HCT116 (cell line): ENCODE results near the gene ZNHIT6. TPM values are rescaled to one million over a fixed set of nuclear protein-coding genes. Genes with fewer than 3 reads are reported as not detected.

Experiments used
- ATAC-seq: fragments of 200-7000 bp; cut with Tn5 transposase; 2 replicates; pipeline ENCODE4 v1.9.1; 2020; ENCODE audit warnings: mild to moderate bottlenecking, moderate library complexity
- BruUV-seq: library from RNA; stranded (reverse); fragments of 400-500 nt; replicated peaks from 2 replicates; lab custom pipeline; 2021; lab: Mats Ljungman, UMichigan
- CTCF ChIA-PET: fragments of 300-600 bp; sonication (Branson Sonifier 250); formaldehyde crosslinking; loops from one replicate; lab custom pipeline; 2021; ENCODE audit warnings: antibody characterized with exemption; lab: Charles Lee
- POLR2A ChIA-PET: fragments of 300-600, 350-600 bp; sonication (Branson Sonifier 250); formaldehyde crosslinking; loops from one replicate; lab custom pipeline; 2021; ENCODE audit warnings: antibody characterized with exemption; lab: Charles Lee
- RAD21 ChIA-PET, 2 experiments: fragments of 300-600 bp; sonication (Branson Sonifier 250); formaldehyde crosslinking; loops; one replicate each; lab custom pipeline; 2023; ENCODE audit warnings: low total read pairs in 2 of 2; ENCODE audit not compliant: uncharacterized antibody in 2 of 2, unreplicated experiment in 2 of 2, low non-redundant PET in 1 of 2; lab: Charles Lee
- DNase-seq: peaks from one replicate; pipeline ENCODE4 v3.0.0-alpha.2; 2010; ENCODE audit warnings: low read depth, low spot score
- H2AFZ ChIP-seq: fragments of 200-600 bp; shearing (Covaris generic), sonication (generic); 2 replicates; pipeline ENCODE4 v1.6.1; 2017; ENCODE audit warnings: low read depth, mixed run types, mixed read lengths, antibody characterized with exemption, low read length; ENCODE audit not compliant: poor library complexity, severe bottlenecking
- H3K27ac ChIP-seq: 2 replicates; pipeline ENCODE4 v1.5.1; 2012; ENCODE audit warnings: low read depth, low read length
- H3K27me3 ChIP-seq: fragments of 200-600 bp; sonication (generic); 2 replicates; pipeline ENCODE4 v1.6.1; 2016; ENCODE audit warnings: mixed run types, low read length, mixed read lengths; ENCODE audit not compliant: insufficient read depth
- H3K36me3 ChIP-seq, 2 experiments: fragments of 200-500 bp in 1 of 2; fragments of 200-600 bp in 1 of 2; sonication (Bioruptor generic) in 1 of 2; sonication (generic) in 1 of 2; 2 replicates each; pipeline versions ENCODE4 v1.5.1 to v1.6.1; 2014 to 2016; ENCODE audit warnings: low read length in 2 of 2, inconsistent platforms in 1 of 2, mixed read lengths in 1 of 2, mixed run types in 1 of 2; ENCODE audit not compliant: insufficient read depth in 2 of 2, control insufficient read depth in 1 of 2
- H3K4me1 ChIP-seq, 2 experiments: fragments of 200-600 bp in 1 of 2; sonication (generic) in 1 of 2; 2 replicates each; pipeline versions ENCODE4 v1.5.1 to v1.6.1; 2012 to 2017; ENCODE audit warnings: low read length in 2 of 2, inconsistent platforms in 1 of 2, mild to moderate bottlenecking in 1 of 2, mixed read lengths in 1 of 2, mixed run types in 1 of 2, moderate library complexity in 1 of 2; ENCODE audit not compliant: insufficient read depth in 2 of 2, control insufficient read depth in 1 of 2
- H3K4me2 ChIP-seq: fragments of 200-600 bp; sonication (generic); 2 replicates; pipeline ENCODE4 v1.6.1; 2017; ENCODE audit warnings: mixed run types, low read length, mixed read lengths
- H3K4me3 ChIP-seq, 2 experiments: fragments of 200-600 bp in 1 of 2; sonication (generic) in 1 of 2; replicated peaks in 1 of 2; 2 replicates each; pipeline ENCODE4 v1.5.1; 2011 to 2016; ENCODE audit warnings: low read length in 2 of 2, control low read depth in 1 of 2, low read depth in 1 of 2, mild to moderate bottlenecking in 1 of 2, mixed read lengths in 1 of 2, mixed run types in 1 of 2
- H3K79me2 ChIP-seq: fragments of 200-600 bp; sonication (generic); 2 replicates; pipeline ENCODE4 v1.6.1; 2017; ENCODE audit warnings: mild to moderate bottlenecking, mixed run types, low read length, moderate library complexity, mixed read lengths; ENCODE audit not compliant: insufficient read depth
- H3K9ac ChIP-seq: fragments of 200-600 bp; sonication (generic); 2 replicates; pipeline ENCODE4 v1.6.1; 2016; ENCODE audit warnings: low read length, mixed read lengths
- H3K9me2 ChIP-seq: fragments of 200-600 bp; sonication (generic), shearing (Covaris generic); 2 replicates; pipeline ENCODE4 v1.6.1; 2017; ENCODE audit warnings: mixed run types, mild to moderate bottlenecking, moderate library complexity; ENCODE audit not compliant: insufficient read depth
- H3K9me3 ChIP-seq, 2 experiments: fragments of 200-500 bp in 1 of 2; fragments of 200-600 bp in 1 of 2; sonication (Bioruptor generic) in 1 of 2; sonication (generic) in 1 of 2; 2 replicates each; pipeline ENCODE4 v1.6.1; 2014 to 2017; ENCODE audit warnings: low read length in 2 of 2, mixed read lengths in 2 of 2, inconsistent platforms in 1 of 2, low read depth in 1 of 2, mild to moderate bottlenecking in 1 of 2, mixed run types in 1 of 2, moderate library complexity in 1 of 2; ENCODE audit not compliant: control insufficient read depth in 1 of 2, insufficient read depth in 1 of 2
- H4K20me1 ChIP-seq: fragments of 200-600 bp; sonication (generic), shearing (Covaris generic); 2 replicates; pipeline ENCODE4 v1.6.1; 2017; ENCODE audit warnings: mixed run types, mild to moderate bottlenecking, moderate library complexity; ENCODE audit not compliant: insufficient read depth
- CEBPB ChIP-seq: IDR thresholded peaks from 2 replicates; pipeline ENCODE4 v1.6.1; 2012; ENCODE audit warnings: low read depth
- ELF1 ChIP-seq: IDR thresholded peaks from 2 replicates; pipeline ENCODE4 v1.6.1; 2012; ENCODE audit warnings: low read depth, borderline replicate concordance
- EZH2phosphoT487 ChIP-seq: fragments of 200-600 bp; IDR thresholded peaks from 2 replicates; pipeline ENCODE4 v1.6.1; 2018; ENCODE audit warnings: antibody characterized with exemption, borderline replicate concordance
- FOSL1 ChIP-seq: IDR thresholded peaks from 2 replicates; pipeline ENCODE4 v1.6.1; 2012; ENCODE audit warnings: low read depth
- POLR2A ChIP-seq: IDR thresholded peaks from 2 replicates; pipeline ENCODE4 v1.7.0; 2011; ENCODE audit warnings: borderline replicate concordance; ENCODE audit not compliant: insufficient read depth, insufficient read length; ENCODE audit errors: extremely low read depth
- SP1 ChIP-seq: IDR thresholded peaks from 2 replicates; pipeline ENCODE4 v1.6.1; 2012; ENCODE audit warnings: low read depth
- SRF ChIP-seq: IDR thresholded peaks from 2 replicates; pipeline ENCODE4 v1.6.1; 2012; ENCODE audit warnings: low read depth
- TCF7L2 ChIP-seq: IDR thresholded peaks from 2 replicates; pipeline ENCODE4 v1.7.0; 2011; ENCODE audit warnings: borderline replicate concordance, inconsistent platforms; ENCODE audit not compliant: insufficient read depth, insufficient read length; ENCODE audit errors: extremely low read depth
- intact Hi-C: fragments of 100-400 bp; cut with micrococcal nuclease; formaldehyde crosslinking; loops from 2 replicates; pipeline ENCODE4 v1.10.0; 2022
- total RNA-seq: library from RNA; stranded (reverse); gene quantifications from one replicate; pipeline ENCODE4 v1.2.1, GENCODE V29; 2021; ENCODE audit not compliant: unreplicated experiment
- TF ChIP-seq, protein P1 (sequence below): IDR thresholded peaks from 2 replicates; pipeline ENCODE4 v1.6.1; 2012; ENCODE audit warnings: low read depth
- TF ChIP-seq, protein P2 (sequence below): IDR thresholded peaks from 2 replicates; pipeline ENCODE4 v1.6.1; 2012

The ZNHIT6 gene
- total RNA-seq, 1 experiment from 2014 or later, result 18.4 TPM

DNA sequence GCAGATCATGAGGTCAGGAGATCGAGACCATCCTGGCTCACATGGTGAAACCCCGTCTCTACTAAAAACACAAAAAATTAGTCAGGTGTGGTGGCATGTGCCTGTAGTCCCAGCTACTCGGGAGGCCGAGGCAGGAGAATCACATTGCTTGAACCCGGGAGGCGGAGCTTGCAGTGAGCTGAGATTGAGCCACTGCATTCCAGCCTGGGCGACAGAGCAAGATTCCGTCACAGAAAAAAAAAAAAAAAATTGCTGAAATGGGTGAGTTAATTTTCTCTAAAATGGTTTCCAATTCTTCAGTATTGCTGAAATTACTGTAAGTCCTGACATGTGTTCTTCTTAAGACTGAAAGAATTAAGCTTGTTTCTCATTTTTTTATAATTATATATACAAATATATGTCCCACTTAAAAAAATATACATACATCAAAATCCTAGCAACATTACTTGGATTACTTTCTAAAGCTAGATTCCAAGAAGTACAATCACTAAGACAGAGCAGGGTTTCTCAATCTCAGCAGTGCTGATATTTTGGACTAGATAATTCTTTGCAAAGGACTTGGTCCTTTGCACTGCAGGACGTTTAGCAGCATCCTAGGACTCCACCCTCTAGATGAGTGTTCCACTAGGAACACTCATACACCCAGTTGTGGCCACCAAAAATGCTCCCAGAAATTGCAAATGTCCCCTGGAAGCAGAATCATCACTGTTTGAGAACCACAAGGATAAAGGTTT is 24.8 kb downstream of the ZNHIT6 start:
- no peak overlapping the region for H3K27ac ChIP-seq
- H3K4me1 ChIP-seq, result no peaks in the 10 kb centered on the region
- peaks cover under 1% of the 10 kb centered on the region; the same call in 1 of the 2 replicates for H4K20me1 ChIP-seq
- no peaks in the 10 kb centered on the region for H3K27me3 ChIP-seq
- H3K4me3 ChIP-seq, result no peak overlapping the region
- DNase-seq (no peak), ATAC-seq (no peak)
- BruUV-seq, result no TSS peak
- H3K9me2 ChIP-seq, result peaks cover 3% of the 10 kb centered on the region; the same call in 1 of the 2 replicates
- no peak for TF ChIP-seq EZH2phosphoT487
- no peak for TF ChIP-seq SRF
- H3K79me2 ChIP-seq, result peaks cover 42% of the 10 kb centered on the region
- no peak overlapping the region for H2AFZ ChIP-seq
- ChIA-PET POLR2A (no interaction called here), RAD21 (no interaction called here), CTCF (interaction anchor here (2.1 kb wide), 1 partner anchor 9 kb away, joined by 8 read pairs; no protein-coding TSS in a partner anchor)
- no peak overlapping the region for H3K4me2 ChIP-seq
- H3K36me3 ChIP-seq, result peaks cover 0 to 11% of the 10 kb centered on the region in 2 experiments; a peak in 1 of 4 replicates
- H3K9me3 ChIP-seq, result no peaks in the 10 kb centered on the region
- H3K9ac ChIP-seq, result no peak overlapping the region
- intact Hi-C loops, result no loop called here

DNA sequence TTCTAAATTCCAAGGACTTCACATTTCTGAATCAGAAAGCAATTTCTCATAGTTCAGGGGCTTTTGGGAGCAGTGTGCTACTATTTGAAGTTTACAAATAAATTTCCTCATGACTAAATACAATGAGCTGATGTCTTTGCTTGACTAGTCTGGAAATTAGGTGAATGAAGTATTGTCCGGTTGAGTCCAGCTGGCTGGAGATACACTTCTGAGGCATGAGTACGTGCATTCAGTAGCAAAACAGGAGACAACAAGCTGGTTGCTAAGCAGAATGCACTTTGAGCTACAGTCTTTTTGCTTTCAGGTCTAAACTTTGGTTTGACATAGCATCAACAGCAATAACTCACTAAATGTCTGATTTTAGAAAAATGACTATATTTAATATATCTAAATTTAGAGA is 27.1 kb downstream of the ZNHIT6 start:
- Histone ChIP-seq H3K9me2 (no peaks in the 10 kb centered on the region), H3K79me2 (peaks cover 21% of the 10 kb centered on the region), H3K27me3 (no peaks in the 10 kb centered on the region), H3K4me3 (no peak overlapping the region), H3K9me3 (no peaks in the 10 kb centered on the region), H3K4me2 (no peak overlapping the region)
- POLR2A ChIA-PET, result interaction anchor here (0.9 kb wide), 1 partner anchor 27 kb away, joined by 3 read pairs; the partner anchor contains the start of gene ZNHIT6
- TF ChIP-seq TCF7L2 (no peak), CEBPB (no peak), POLR2A (no peak), SP1 (no peak), ELF1 (no peak), FOSL1 (no peak)
- TF ChIP-seq, protein P1, sequence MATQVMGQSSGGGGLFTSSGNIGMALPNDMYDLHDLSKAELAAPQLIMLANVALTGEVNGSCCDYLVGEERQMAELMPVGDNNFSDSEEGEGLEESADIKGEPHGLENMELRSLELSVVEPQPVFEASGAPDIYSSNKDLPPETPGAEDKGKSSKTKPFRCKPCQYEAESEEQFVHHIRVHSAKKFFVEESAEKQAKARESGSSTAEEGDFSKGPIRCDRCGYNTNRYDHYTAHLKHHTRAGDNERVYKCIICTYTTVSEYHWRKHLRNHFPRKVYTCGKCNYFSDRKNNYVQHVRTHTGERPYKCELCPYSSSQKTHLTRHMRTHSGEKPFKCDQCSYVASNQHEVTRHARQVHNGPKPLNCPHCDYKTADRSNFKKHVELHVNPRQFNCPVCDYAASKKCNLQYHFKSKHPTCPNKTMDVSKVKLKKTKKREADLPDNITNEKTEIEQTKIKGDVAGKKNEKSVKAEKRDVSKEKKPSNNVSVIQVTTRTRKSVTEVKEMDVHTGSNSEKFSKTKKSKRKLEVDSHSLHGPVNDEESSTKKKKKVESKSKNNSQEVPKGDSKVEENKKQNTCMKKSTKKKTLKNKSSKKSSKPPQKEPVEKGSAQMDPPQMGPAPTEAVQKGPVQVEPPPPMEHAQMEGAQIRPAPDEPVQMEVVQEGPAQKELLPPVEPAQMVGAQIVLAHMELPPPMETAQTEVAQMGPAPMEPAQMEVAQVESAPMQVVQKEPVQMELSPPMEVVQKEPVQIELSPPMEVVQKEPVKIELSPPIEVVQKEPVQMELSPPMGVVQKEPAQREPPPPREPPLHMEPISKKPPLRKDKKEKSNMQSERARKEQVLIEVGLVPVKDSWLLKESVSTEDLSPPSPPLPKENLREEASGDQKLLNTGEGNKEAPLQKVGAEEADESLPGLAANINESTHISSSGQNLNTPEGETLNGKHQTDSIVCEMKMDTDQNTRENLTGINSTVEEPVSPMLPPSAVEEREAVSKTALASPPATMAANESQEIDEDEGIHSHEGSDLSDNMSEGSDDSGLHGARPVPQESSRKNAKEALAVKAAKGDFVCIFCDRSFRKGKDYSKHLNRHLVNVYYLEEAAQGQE, result no peak
- TF ChIP-seq, protein P2, sequence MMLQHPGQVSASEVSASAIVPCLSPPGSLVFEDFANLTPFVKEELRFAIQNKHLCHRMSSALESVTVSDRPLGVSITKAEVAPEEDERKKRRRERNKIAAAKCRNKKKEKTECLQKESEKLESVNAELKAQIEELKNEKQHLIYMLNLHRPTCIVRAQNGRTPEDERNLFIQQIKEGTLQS, result no peak
- TF ChIP-seq, all 23 proteins: peak for 0
- DNase-seq, result no peak
- Histone ChIP-seq H3K4me1 (no peaks in the 10 kb centered on the region), H3K27ac (no peak overlapping the region), H3K36me3 (peaks cover 3 to 21% of the 10 kb centered on the region in 2 experiments; a peak in 2 of 4 replicates), H4K20me1 (no peaks in the 10 kb centered on the region), H2AFZ (no peak overlapping the region), H3K9ac (no peak overlapping the region)
- ChIA-PET RAD21 (no interaction called here), CTCF (interaction anchor here (1.2 kb wide), 1 partner anchor 12 kb away, joined by 4 read pairs; no protein-coding TSS in a partner anchor)
- intact Hi-C loops, result no loop called here
- no peak for ATAC-seq
- BruUV-seq, result no TSS peak
